SK-N-SH (cell line): Measurements from ENCODE around the gene SPOCK1. TPM values are rescaled to one million over a fixed set of nuclear protein-coding genes. Genes with fewer than 3 reads are reported as not detected.

Experiments used
- CTCF ChIA-PET: fragments of 300-600, 350-600 bp; formaldehyde crosslinking; extraction: SDS; loops from one replicate; lab custom pipeline; 2021; lab: Yijun Ruan, JAX
- POLR2A ChIA-PET: fragments of 350-600 bp; sonication (Branson Sonifier 250); formaldehyde crosslinking; extraction: SDS; loops from one replicate; lab custom pipeline; 2020; ENCODE audit warnings: antibody characterized with exemption, inconsistent platforms; lab: Yijun Ruan, JAX
- DNase-seq: peaks from one replicate; pipeline ENCODE4 v3.0.0; 2012
- H2AFZ ChIP-seq: fragments of 200-600 bp; sonication (generic); 2 replicates; pipeline ENCODE4 v1.8.1; 2016; ENCODE audit warnings: antibody characterized with exemption, mild to moderate bottlenecking, low read depth
- H3F3A ChIP-seq: fragments of 200-600 bp; sonication (generic); replicated peaks from 2 replicates; pipeline ENCODE3; 2016; ENCODE audit warnings: antibody characterized with exemption, mild to moderate bottlenecking; ENCODE audit not compliant: insufficient read depth
- H3K27ac ChIP-seq, 2 experiments: fragments of 200-500 bp in 1 of 2; fragments of 200-600 bp in 1 of 2; sonication (Bioruptor generic) in 1 of 2; sonication (generic), shearing (Covaris generic) in 1 of 2; 2 replicates each; pipeline versions ENCODE4 v1.5.1 to v1.6.1; 2014 to 2016; ENCODE audit warnings: low read depth in 2 of 2, inconsistent platforms in 1 of 2, low read length in 1 of 2, mild to moderate bottlenecking in 1 of 2, mixed read lengths in 1 of 2
- H3K27me3 ChIP-seq: fragments of 200-600 bp; sonication (generic), shearing (Covaris generic); 2 replicates; pipeline ENCODE4 v1.6.1; 2016; ENCODE audit warnings: mixed run types; ENCODE audit not compliant: insufficient read depth
- H3K36me3 ChIP-seq, 2 experiments: fragments of 200-500 bp in 1 of 2; fragments of 200-600 bp in 1 of 2; sonication (Bioruptor generic) in 1 of 2; sonication (generic) in 1 of 2; replicated peaks in 1 of 2; 2 replicates each; pipeline versions ENCODE3 to v1.5.1; 2014 to 2016; ENCODE audit warnings: low read length in 1 of 2, mild to moderate bottlenecking in 1 of 2; ENCODE audit not compliant: insufficient read depth in 2 of 2, control insufficient read depth in 1 of 2
- H3K4me1 ChIP-seq, 2 experiments: fragments of 200-500 bp in 1 of 2; fragments of 200-600 bp in 1 of 2; sonication (Bioruptor generic) in 1 of 2; sonication (generic), shearing (Covaris generic) in 1 of 2; 2 replicates each; pipeline versions ENCODE4 v1.5.1 to v1.6.1; 2014 to 2016; ENCODE audit warnings: low read depth in 1 of 2, low read length in 1 of 2, mixed run types in 1 of 2; ENCODE audit not compliant: insufficient read depth in 2 of 2, control insufficient read depth in 1 of 2
- H3K4me2 ChIP-seq: fragments of 200-600 bp; sonication (generic), shearing (Covaris generic); 2 replicates; pipeline ENCODE4 v1.6.1; 2017; ENCODE audit warnings: mixed run types
- H3K4me3 ChIP-seq, 2 experiments: fragments of 200-500 bp in 1 of 2; fragments of 200-600 bp in 1 of 2; sonication (Bioruptor generic) in 1 of 2; sonication (generic), shearing (Covaris generic) in 1 of 2; 2 replicates each; pipeline versions ENCODE4 v1.5.1 to v1.8.1; 2014 to 2016; ENCODE audit warnings: low read depth in 2 of 2, inconsistent platforms in 1 of 2, low read length in 1 of 2, mild to moderate bottlenecking in 1 of 2, mixed read lengths in 1 of 2, moderate library complexity in 1 of 2
- H3K79me2 ChIP-seq: fragments of 200-600 bp; sonication (generic); 2 replicates; pipeline ENCODE4 v1.8.1; 2017; ENCODE audit warnings: mild to moderate bottlenecking; ENCODE audit not compliant: insufficient read depth
- H3K9ac ChIP-seq: fragments of 200-600 bp; sonication (generic); 2 replicates; pipeline ENCODE4 v1.6.1; 2017; ENCODE audit warnings: mixed run types
- H3K9me2 ChIP-seq: fragments of 200-600 bp; sonication (generic); 2 replicates; pipeline ENCODE4 v1.6.1; 2017; ENCODE audit warnings: mixed run types
- H3K9me3 ChIP-seq: fragments of 200-600 bp; sonication (generic); 2 replicates; pipeline ENCODE4 v1.6.1; 2017; ENCODE audit warnings: mixed run types, mild to moderate bottlenecking, moderate library complexity
- H4K20me1 ChIP-seq: fragments of 200-600 bp; sonication (generic); 2 replicates; pipeline ENCODE4 v1.6.1; 2017; ENCODE audit warnings: mild to moderate bottlenecking, mixed run types; ENCODE audit not compliant: insufficient read depth
- CHD2 ChIP-seq: fragments of 150-350 bp; IDR thresholded peaks from 2 replicates; pipeline ENCODE4 v1.6.1; 2018; ENCODE audit warnings: low read length; ENCODE audit not compliant: partially characterized antibody
- EZH2phosphoT487 ChIP-seq: fragments of 200-600 bp; sonication (generic); IDR thresholded peaks from 2 replicates; pipeline ENCODE4 v1.6.1; 2017; ENCODE audit warnings: low read depth, mixed run types, mild to moderate bottlenecking, antibody characterized with exemption, moderate library complexity, borderline replicate concordance
- FOSL2 ChIP-seq: IDR thresholded peaks from 2 replicates; pipeline ENCODE4 v1.4.0; 2012; ENCODE audit warnings: low read depth, mild to moderate bottlenecking, moderate library complexity, borderline replicate concordance
- GABPA ChIP-seq: IDR thresholded peaks from 2 replicates; pipeline ENCODE4 v1.4.0; 2012; ENCODE audit warnings: low read depth, mild to moderate bottlenecking
- GATA2 ChIP-seq: sonication (generic); formaldehyde crosslinking; IDR thresholded peaks from 2 replicates; pipeline ENCODE4 v1.5.0; 2020; ENCODE audit warnings: mild to moderate bottlenecking, missing genetic modification reagents
- JUND ChIP-seq: IDR thresholded peaks from 2 replicates; pipeline ENCODE4 v1.4.0; 2012
- MEF2A ChIP-seq: IDR thresholded peaks from 2 replicates; pipeline ENCODE4 v1.4.0; 2012; ENCODE audit warnings: low read depth, borderline replicate concordance
- NRF1 ChIP-seq: IDR thresholded peaks from 2 replicates; pipeline ENCODE4 v1.6.1; 2012; ENCODE audit warnings: low read depth, mild to moderate bottlenecking, low read length
- RFX5 ChIP-seq: IDR thresholded peaks from 2 replicates; pipeline ENCODE4 v1.6.1; 2012; ENCODE audit warnings: mild to moderate bottlenecking, improper control_type of control experiment, low read length
- RXRA ChIP-seq: IDR thresholded peaks from 2 replicates; pipeline ENCODE4 v1.4.0; 2012; ENCODE audit warnings: low read depth, mild to moderate bottlenecking, borderline replicate concordance
- SMC3 ChIP-seq: IDR thresholded peaks from 2 replicates; pipeline ENCODE4 v1.6.1; 2012; ENCODE audit warnings: low read depth, low read length, improper control_type of control experiment
- TCF12 ChIP-seq: IDR thresholded peaks from 2 replicates; pipeline ENCODE4 v1.4.0; 2012
- YY1 ChIP-seq: IDR thresholded peaks from 2 replicates; pipeline ENCODE4 v1.4.0; 2012; ENCODE audit warnings: low read depth, mild to moderate bottlenecking
- WGBS: methylation state at CpG from one replicate; pipeline ENCODE4 v1.1.6; 2017; ENCODE audit warnings: low lambda C conversion rate; 5-methylcytosine and 5-hydroxymethylcytosine counted together
- polyA plus RNA-seq, 3 experiments: library from polyadenylated mRNA; depleted of rRNA; stranded (reverse); fragments of >200 nt; gene quantifications; 2 replicates each; pipeline ENCODE4 v1.2.3, GENCODE V29; 2012
- TF ChIP-seq, protein P1 (sequence below): fragments of 200-600 bp; sonication (generic); IDR thresholded peaks from 2 replicates; pipeline ENCODE4 v1.6.1; 2017; ENCODE audit warnings: antibody characterized with exemption, mild to moderate bottlenecking, moderate library complexity
- TF ChIP-seq, protein P2 (sequence below): IDR thresholded peaks from 2 replicates; pipeline ENCODE4 v1.4.0; 2012; ENCODE audit warnings: low read depth, borderline replicate concordance
- TF ChIP-seq, protein P3 (sequence below): IDR thresholded peaks from 2 replicates; pipeline ENCODE4 v1.4.0; 2012; ENCODE audit warnings: low read depth, borderline replicate concordance

SPOCK1 gene
- polyA plus RNA-seq, 1 of the 3 experiments (the other 2 are of a cell fraction) = 11.3 TPM

DNA sequence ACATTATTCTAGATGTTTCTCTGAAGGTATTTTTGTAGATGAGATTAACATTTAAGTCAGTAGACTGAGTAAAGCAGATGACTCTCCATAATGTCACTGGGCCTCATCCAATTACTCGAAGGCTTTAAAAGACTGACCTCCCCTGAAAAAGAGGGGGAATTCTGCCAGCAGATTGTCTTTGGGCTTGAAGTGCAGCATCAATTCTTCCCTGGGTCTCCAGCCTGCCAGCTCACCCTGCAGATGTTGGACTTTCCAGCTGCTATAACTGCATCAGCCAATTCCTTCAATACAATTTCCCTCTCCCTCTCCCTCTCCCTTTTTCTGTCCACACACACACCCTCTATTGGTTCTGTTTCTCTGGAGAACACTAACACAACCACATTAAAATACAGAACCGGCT is 472.8 kb downstream of the SPOCK1 start:
- no peaks in the 10 kb centered on the region for H3K27me3 ChIP-seq
- H3K36me3 ChIP-seq = no peaks in the 10 kb centered on the region
- TF ChIP-seq, protein P1, sequence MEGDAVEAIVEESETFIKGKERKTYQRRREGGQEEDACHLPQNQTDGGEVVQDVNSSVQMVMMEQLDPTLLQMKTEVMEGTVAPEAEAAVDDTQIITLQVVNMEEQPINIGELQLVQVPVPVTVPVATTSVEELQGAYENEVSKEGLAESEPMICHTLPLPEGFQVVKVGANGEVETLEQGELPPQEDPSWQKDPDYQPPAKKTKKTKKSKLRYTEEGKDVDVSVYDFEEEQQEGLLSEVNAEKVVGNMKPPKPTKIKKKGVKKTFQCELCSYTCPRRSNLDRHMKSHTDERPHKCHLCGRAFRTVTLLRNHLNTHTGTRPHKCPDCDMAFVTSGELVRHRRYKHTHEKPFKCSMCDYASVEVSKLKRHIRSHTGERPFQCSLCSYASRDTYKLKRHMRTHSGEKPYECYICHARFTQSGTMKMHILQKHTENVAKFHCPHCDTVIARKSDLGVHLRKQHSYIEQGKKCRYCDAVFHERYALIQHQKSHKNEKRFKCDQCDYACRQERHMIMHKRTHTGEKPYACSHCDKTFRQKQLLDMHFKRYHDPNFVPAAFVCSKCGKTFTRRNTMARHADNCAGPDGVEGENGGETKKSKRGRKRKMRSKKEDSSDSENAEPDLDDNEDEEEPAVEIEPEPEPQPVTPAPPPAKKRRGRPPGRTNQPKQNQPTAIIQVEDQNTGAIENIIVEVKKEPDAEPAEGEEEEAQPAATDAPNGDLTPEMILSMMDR = no peak
- TF ChIP-seq, protein P2, sequence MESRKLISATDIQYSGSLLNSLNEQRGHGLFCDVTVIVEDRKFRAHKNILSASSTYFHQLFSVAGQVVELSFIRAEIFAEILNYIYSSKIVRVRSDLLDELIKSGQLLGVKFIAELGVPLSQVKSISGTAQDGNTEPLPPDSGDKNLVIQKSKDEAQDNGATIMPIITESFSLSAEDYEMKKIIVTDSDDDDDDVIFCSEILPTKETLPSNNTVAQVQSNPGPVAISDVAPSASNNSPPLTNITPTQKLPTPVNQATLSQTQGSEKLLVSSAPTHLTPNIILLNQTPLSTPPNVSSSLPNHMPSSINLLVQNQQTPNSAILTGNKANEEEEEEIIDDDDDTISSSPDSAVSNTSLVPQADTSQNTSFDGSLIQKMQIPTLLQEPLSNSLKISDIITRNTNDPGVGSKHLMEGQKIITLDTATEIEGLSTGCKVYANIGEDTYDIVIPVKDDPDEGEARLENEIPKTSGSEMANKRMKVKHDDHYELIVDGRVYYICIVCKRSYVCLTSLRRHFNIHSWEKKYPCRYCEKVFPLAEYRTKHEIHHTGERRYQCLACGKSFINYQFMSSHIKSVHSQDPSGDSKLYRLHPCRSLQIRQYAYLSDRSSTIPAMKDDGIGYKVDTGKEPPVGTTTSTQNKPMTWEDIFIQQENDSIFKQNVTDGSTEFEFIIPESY = no peak
- TF ChIP-seq RFX5 = no peak
- TF ChIP-seq, protein P3, sequence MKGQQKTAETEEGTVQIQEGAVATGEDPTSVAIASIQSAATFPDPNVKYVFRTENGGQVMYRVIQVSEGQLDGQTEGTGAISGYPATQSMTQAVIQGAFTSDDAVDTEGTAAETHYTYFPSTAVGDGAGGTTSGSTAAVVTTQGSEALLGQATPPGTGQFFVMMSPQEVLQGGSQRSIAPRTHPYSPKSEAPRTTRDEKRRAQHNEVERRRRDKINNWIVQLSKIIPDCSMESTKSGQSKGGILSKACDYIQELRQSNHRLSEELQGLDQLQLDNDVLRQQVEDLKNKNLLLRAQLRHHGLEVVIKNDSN = no peak
- no peak for TF ChIP-seq GATA2
- no peak for TF ChIP-seq SMC3
- no peak for TF ChIP-seq YY1
- no peak for TF ChIP-seq EZH2phosphoT487
- TF ChIP-seq MEF2A = no peak
- no peak for TF ChIP-seq FOSL2
- TF ChIP-seq JUND = no peak
- TF ChIP-seq RXRA = no peak
- no peak for TF ChIP-seq TCF12
- TF ChIP-seq, all 33 proteins: peak for 0
- 44% methylated on average over 2 of the region's 2 CpGs for WGBS
- H3K9me2 ChIP-seq = no peaks in the 10 kb centered on the region
- ChIA-PET CTCF (no interaction called here), POLR2A (no interaction called here)
- H3K27ac ChIP-seq = no peak overlapping the region
- H3K79me2 ChIP-seq = no peaks in the 10 kb centered on the region
- no peaks in the 10 kb centered on the region for H3F3A ChIP-seq
- no peak overlapping the region for H2AFZ ChIP-seq
- no peak overlapping the region for H3K4me3 ChIP-seq
- no peak overlapping the region for H3K9ac ChIP-seq
- no peaks in the 10 kb centered on the region for H4K20me1 ChIP-seq
- H3K9me3 ChIP-seq = no peaks in the 10 kb centered on the region
- H3K4me2 ChIP-seq = no peak overlapping the region
- H3K4me1 ChIP-seq = peaks cover 0 to 2% of the 10 kb centered on the region in 2 experiments; a peak in 2 of 4 replicates
- no peak for DNase-seq

DNA sequence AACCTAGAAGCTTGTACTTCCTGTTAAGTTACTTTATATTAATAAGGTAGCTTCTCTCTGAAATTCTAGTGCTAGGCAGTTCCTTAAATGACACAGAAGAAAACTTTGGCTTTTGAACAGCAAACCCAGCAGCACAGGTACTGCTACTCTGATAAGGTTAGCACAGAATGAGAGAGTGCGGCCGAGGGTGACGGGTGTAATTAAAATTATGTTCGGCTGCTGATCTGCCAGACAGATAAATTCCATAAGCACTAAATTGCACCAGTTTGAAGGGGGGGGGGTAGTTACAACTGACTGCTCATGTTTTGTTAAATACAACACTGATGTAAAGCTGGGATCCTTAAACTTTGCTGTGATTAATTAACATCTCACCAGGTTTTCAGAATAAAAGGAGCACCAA is 475.1 kb downstream of the SPOCK1 start:
- no peak overlapping the region for H3K4me2 ChIP-seq
- no peak for DNase-seq
- peaks cover 0 to 2% of the 10 kb centered on the region in 2 experiments; a peak in 2 of 4 replicates for H3K4me1 ChIP-seq
- ChIA-PET CTCF (interaction anchor here (0.6 kb wide), 1 partner anchor 812 kb away, joined by 5 read pairs; no protein-coding TSS in a partner anchor), POLR2A (no interaction called here)
- H2AFZ ChIP-seq = no peak overlapping the region
- H3F3A ChIP-seq = no peaks in the 10 kb centered on the region
- no peaks in the 10 kb centered on the region for H3K79me2 ChIP-seq
- H4K20me1 ChIP-seq = no peaks in the 10 kb centered on the region
- no peaks in the 10 kb centered on the region for H3K9me3 ChIP-seq
- no peak overlapping the region for H3K4me3 ChIP-seq
- H3K27me3 ChIP-seq = no peaks in the 10 kb centered on the region
- no peaks in the 10 kb centered on the region for H3K36me3 ChIP-seq
- WGBS = 63% methylated on average over 4 of the region's 4 CpGs
- no peak overlapping the region for H3K9ac ChIP-seq
- H3K27ac ChIP-seq = no peak overlapping the region
- no peaks in the 10 kb centered on the region for H3K9me2 ChIP-seq
- TF ChIP-seq, protein P3 = no peak
- TF ChIP-seq JUND (no peak), GABPA (no peak), TCF12 (no peak), CHD2 (no peak), MEF2A (no peak), RXRA (no peak), NRF1 (no peak)
- TF ChIP-seq, protein P1 = no peak
